22Rv1 (cell line): ENCODE measurements around the gene TYK2.

ENCODE experiments used
- ZFX ChIP-seq: fragments of 450-650 bp; IDR thresholded peaks from 2 replicates; pipeline ENCODE4 v1.6.1; 2017; ENCODE audit warnings: antibody characterized with exemption, borderline replicate concordance
- TF ChIP-seq, protein P1 (sequence below): fragments of 450-650 bp; IDR thresholded peaks from 2 replicates; pipeline ENCODE4 v1.5.1; 2017; ENCODE audit warnings: mild to moderate bottlenecking

DNA sequence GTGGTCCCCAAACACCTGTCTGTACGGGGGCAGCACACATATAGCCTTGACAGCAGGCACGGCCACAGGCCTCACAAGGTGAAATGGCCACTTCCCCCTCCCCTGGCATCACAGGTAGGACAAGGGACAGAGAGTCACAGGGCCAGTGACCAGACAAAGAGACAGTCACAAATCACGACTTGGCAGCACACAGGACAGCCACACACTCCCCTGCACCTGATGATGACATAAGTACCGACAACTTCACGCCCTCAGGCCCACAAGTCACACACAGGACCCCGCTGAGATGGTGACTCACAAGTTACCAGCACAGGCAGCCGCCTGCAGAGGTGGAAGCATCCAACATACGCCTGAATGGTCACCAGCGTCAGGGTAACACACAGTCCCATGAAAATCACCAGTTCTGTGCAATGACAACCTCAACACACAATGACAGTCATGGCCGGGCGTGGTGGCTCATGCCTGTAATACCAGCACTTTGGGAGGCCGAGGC is 16.5 kb downstream of the TYK2 start:
- TF ChIP-seq ZFX, result no peak
- TF ChIP-seq, protein P1, sequence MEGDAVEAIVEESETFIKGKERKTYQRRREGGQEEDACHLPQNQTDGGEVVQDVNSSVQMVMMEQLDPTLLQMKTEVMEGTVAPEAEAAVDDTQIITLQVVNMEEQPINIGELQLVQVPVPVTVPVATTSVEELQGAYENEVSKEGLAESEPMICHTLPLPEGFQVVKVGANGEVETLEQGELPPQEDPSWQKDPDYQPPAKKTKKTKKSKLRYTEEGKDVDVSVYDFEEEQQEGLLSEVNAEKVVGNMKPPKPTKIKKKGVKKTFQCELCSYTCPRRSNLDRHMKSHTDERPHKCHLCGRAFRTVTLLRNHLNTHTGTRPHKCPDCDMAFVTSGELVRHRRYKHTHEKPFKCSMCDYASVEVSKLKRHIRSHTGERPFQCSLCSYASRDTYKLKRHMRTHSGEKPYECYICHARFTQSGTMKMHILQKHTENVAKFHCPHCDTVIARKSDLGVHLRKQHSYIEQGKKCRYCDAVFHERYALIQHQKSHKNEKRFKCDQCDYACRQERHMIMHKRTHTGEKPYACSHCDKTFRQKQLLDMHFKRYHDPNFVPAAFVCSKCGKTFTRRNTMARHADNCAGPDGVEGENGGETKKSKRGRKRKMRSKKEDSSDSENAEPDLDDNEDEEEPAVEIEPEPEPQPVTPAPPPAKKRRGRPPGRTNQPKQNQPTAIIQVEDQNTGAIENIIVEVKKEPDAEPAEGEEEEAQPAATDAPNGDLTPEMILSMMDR, result no peak
